ES-I3 (cell line): ENCODE results near the gene TSKS.

Source experiments
- H3K36me3 ChIP-seq: 2 replicates; pipeline ENCODE4 v1.6.1; 2013; ENCODE audit warnings: mild to moderate bottlenecking, low read length, control low read depth, moderate library complexity; ENCODE audit not compliant: insufficient read depth
- H3K4me1 ChIP-seq: 2 replicates; pipeline ENCODE4 v1.6.1; 2013; ENCODE audit warnings: mild to moderate bottlenecking, control low read depth, low read length; ENCODE audit not compliant: insufficient read depth
- H3K9ac ChIP-seq: 2 replicates; pipeline ENCODE4 v1.6.1; 2013; ENCODE audit warnings: low read depth, mild to moderate bottlenecking, low read length, moderate library complexity
- H3K9me3 ChIP-seq: 2 replicates; pipeline ENCODE4 v1.6.1; 2013; ENCODE audit warnings: mild to moderate bottlenecking, low read length, moderate library complexity; ENCODE audit not compliant: control insufficient read depth, insufficient read depth

The TSKS gene

GRCh38 chr19:49787746-49788145 lies 24.6 kb upstream of the TSKS start:
- H3K4me1 ChIP-seq = peaks cover 7% of the 10 kb centered on the region; the same call in 1 of the 2 replicates
- H3K9ac ChIP-seq = no peak overlapping the region
- H3K9me3 ChIP-seq = no peaks in the 10 kb centered on the region
- peaks cover 13% of the 10 kb centered on the region; the same call in 1 of the 2 replicates for H3K36me3 ChIP-seq

- Histone ChIP-seq H3K4me1 (peaks cover 7% of the 10 kb centered on the region; the same call in 1 of the 2 replicates), H3K9ac (no peak overlapping the region), H3K9me3 (no peaks in the 10 kb centered on the region), H3K36me3 (peaks cover 13% of the 10 kb centered on the region; the same call in 1 of the 2 replicates)
Measured at GRCh38 chr19:49786376-49786820, 23.3 kb upstream of the TSKS start.

DNA sequence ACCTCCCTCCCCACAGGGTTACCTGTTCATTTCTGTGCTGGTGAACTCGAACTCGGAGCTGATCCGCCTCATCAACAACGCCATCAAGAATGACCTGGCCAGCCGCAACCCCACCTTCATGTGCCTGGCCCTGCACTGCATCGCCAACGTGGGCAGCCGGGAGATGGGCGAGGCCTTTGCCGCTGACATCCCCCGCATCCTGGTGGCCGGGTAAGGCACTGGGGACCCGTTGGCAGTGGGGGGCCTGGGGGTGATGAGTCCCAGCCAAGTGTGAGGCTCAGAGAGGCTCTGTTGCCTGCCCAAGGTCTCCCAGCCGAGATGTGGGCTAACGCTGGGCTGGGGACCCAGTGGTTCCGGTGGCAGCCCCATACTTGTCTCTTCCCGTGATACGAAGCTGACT lies 19.4 kb upstream of the TSKS start:
- H3K9me3 ChIP-seq = no peaks in the 10 kb centered on the region
- H3K9ac ChIP-seq = no peak overlapping the region
- H3K4me1 ChIP-seq = peaks cover 11% of the 10 kb centered on the region; the same call in 1 of the 2 replicates
- H3K36me3 ChIP-seq = peaks cover 4% of the 10 kb centered on the region; the same call in 1 of the 2 replicates

DNA sequence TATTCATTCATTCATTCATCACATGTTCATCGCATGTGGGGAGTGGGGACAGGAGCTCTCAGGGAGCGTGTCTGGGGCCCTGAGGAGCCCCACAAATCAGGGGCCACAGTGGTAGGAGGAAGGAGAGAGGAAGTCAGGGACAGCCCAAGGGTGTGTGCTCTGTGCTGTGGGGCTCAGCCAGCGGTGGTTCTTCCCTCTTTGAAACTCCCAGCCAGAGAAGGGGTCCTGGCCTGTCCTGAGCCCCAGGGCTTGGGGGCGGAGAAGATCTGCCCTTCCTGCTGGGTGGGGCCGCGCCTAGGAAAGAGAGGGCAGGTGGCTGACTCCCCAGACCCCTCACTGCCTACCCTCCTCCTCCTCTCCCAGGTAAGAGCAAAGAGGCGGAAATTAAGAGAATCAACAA lies 18.3 kb upstream of the TSKS start:
- Histone ChIP-seq H3K36me3 (peaks cover 4% of the 10 kb centered on the region; the same call in 1 of the 2 replicates), H3K9ac (no peak overlapping the region), H3K9me3 (no peaks in the 10 kb centered on the region), H3K4me1 (peaks cover 6% of the 10 kb centered on the region; the same call in 1 of the 2 replicates)

DNA sequence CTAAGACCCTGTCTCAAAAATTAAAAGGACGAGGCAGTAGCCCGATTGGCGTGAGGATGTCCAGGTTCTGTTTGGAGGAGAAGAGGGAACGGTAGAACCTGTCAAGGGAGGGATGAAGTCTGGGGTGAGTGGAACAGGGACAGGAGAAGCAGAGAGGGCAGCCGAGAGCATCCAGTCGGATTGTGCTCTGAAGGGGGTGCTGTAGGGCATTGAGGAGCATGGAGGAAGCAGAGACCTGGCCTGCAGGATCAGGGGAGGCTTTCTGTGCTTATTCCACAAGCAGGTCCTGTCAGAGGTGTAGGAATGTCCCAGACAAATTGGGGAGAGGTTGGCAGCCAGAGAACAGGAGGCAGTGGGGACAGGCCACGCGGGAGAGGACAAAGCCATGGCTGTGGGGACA lies 17.8 kb upstream of the TSKS start:
- H3K36me3 ChIP-seq = peaks cover 4% of the 10 kb centered on the region; the same call in 1 of the 2 replicates
- no peaks in the 10 kb centered on the region for H3K9me3 ChIP-seq
- peaks cover 3% of the 10 kb centered on the region; the same call in 1 of the 2 replicates for H3K4me1 ChIP-seq
- no peak overlapping the region for H3K9ac ChIP-seq

- peaks cover 3% of the 10 kb centered on the region; the same call in 1 of the 2 replicates for H3K4me1 ChIP-seq
- no peaks in the 10 kb centered on the region for H3K9me3 ChIP-seq
- H3K36me3 ChIP-seq = peaks cover 4% of the 10 kb centered on the region; the same call in 1 of the 2 replicates
- no peak overlapping the region for H3K9ac ChIP-seq
Measured at GRCh38 chr19:49779731-49780555, 16.8 kb upstream of the TSKS start.

GRCh38 chr19:49776371-49776764 lies 13.3 kb upstream of the TSKS start:
- Histone ChIP-seq H3K9ac (no peak overlapping the region), H3K36me3 (no peaks in the 10 kb centered on the region), H3K4me1 (peaks cover 3% of the 10 kb centered on the region; the same call in 1 of the 2 replicates), H3K9me3 (no peaks in the 10 kb centered on the region)

- Histone ChIP-seq H3K36me3 (no peaks in the 10 kb centered on the region), H3K9ac (no peak overlapping the region), H3K9me3 (no peaks in the 10 kb centered on the region), H3K4me1 (no peaks in the 10 kb centered on the region)
Measured at GRCh38 chr19:49775742-49776370, 12.8 kb upstream of the TSKS start.

DNA sequence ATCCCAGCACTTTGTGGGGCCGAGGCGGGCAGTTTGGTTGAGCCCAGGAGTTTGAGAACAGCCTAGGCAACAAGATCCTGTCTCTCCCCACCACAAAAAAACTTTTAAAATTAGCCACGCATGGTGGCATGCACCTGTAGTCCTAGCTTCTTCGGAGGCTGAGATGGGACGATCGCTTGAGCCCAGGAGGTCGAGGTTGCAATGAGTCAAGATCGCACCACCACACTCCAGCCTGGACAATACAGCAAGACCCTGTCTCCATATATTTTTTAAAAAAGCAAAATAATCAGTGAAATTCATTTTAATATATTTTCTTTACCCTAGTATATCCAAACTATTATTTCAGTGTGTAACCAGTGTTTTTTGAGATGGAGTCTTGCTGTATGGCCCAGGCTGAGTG lies 11.9 kb upstream of the TSKS start:
- Histone ChIP-seq H3K4me1 (no peaks in the 10 kb centered on the region), H3K9me3 (no peaks in the 10 kb centered on the region), H3K36me3 (no peaks in the 10 kb centered on the region), H3K9ac (no peak overlapping the region)

DNA sequence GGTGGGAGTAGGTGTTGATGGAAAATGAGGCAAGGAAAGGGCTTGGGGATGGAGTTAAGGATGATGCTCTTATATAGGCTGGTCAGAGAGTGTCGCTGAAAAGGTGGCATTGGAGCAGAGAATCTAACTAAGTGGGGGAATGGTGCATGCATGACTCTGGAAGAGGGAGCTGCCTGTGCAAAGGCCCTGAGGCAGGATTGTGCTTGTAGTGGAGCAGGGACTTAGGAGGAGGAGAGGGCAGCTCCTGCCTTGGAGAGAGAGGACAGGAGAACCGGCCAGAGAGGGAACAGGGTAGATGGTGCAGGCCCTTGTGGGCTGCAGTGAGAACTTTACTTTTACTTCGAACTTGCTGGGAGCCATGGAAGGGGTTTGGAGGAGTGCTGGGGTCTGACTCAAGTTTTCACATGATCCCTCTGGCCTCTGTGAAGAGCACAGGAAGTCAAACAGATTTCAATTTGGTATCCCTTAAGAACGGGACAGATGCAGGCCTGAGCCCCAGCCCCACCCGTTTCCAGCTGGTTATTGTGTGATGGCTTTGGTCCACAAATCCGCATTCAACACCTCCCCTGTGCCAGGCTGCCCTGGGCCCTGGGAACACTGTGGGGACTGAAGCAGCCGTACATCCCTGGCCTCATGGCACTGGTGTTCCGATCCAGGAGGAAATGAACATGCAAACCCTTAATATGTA lies 10.7 kb upstream of the TSKS start:
- no peaks in the 10 kb centered on the region; the same call in 1 of the 2 replicates for H3K36me3 ChIP-seq
- no peaks in the 10 kb centered on the region for H3K4me1 ChIP-seq
- H3K9ac ChIP-seq = no peak overlapping the region
- no peaks in the 10 kb centered on the region for H3K9me3 ChIP-seq

DNA sequence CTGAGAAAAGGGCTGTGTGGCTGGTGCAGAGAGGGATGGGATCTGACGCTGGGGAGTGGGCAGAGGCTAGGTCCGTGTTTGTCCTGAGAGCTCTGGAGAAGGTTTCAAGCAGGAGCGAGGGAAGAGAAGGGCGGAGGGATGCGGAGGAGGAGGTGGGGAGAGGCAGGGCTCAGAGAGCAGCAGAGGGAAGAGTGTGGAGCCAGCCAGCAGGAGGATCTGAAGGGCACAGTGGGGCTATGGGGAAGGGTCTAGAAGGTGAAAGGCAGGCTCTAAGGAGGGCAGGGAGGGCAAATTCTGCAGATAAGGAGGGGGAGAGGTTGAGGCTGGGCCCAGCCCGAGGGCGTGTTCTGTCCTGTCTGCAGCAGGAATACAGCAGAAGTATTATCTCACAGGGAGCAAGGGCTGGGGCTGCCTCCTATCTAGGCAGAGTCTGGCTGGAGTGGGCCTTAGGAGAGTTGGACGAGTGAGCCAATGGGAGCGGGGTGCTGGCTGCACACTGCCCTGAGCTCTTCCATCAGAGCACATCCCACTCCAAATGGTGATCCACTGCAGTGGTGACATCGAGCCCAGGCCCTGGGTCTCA lies 9.8 kb upstream of the TSKS start:
- Histone ChIP-seq H3K9ac (no peak overlapping the region), H3K4me1 (peaks cover 3% of the 10 kb centered on the region), H3K9me3 (no peaks in the 10 kb centered on the region), H3K36me3 (no peaks in the 10 kb centered on the region; the same call in 1 of the 2 replicates)

GRCh38 chr19:49771674-49772139 lies 8.6 kb upstream of the TSKS start:
- no peak overlapping the region for H3K9ac ChIP-seq
- no peaks in the 10 kb centered on the region; the same call in 1 of the 2 replicates for H3K36me3 ChIP-seq
- H3K9me3 ChIP-seq = no peaks in the 10 kb centered on the region
- H3K4me1 ChIP-seq = peaks cover 6% of the 10 kb centered on the region

- Histone ChIP-seq H3K9ac (no peak overlapping the region), H3K9me3 (no peaks in the 10 kb centered on the region), H3K4me1 (peaks cover 6% of the 10 kb centered on the region), H3K36me3 (no peaks in the 10 kb centered on the region; the same call in 1 of the 2 replicates)
Measured at GRCh38 chr19:49770529-49770928, 7.4 kb upstream of the TSKS start.
